GM23338 (cell line): ENCODE measurements around the gene TEX10. TPM values are rescaled to one million over a fixed set of nuclear protein-coding genes. Genes with fewer than 3 reads are reported as not detected.

Source experiments
- ATAC-seq: fragments of 200-7000 bp; cut with Tn5 transposase; 3 replicates; pipeline ENCODE4 v1.9.1; 2020
- DNase-seq: peaks from one replicate; pipeline ENCODE4 v3.0.0-alpha.2; 2015; ENCODE audit warnings: low spot score
- H2AFZ ChIP-seq: fragments of 200-600 bp; sonication (generic); 2 replicates; pipeline ENCODE4 v1.8.0; 2016; ENCODE audit warnings: antibody characterized with exemption, mild to moderate bottlenecking, moderate library complexity
- H3F3A ChIP-seq: fragments of 200-600 bp; sonication (generic); replicated peaks from 2 replicates; pipeline ENCODE4 v1.8.0; 2017; ENCODE audit warnings: antibody characterized with exemption, mixed run types, low read depth
- H3K27ac ChIP-seq: fragments of 200-600 bp; sonication (generic); 2 replicates; pipeline ENCODE4 v1.6.1; 2016; ENCODE audit warnings: low read depth
- H3K27me3 ChIP-seq: fragments of 200-600 bp; sonication (generic); 2 replicates; pipeline ENCODE4 v1.8.0; 2016; ENCODE audit warnings: mild to moderate bottlenecking, mixed run types, moderate library complexity; ENCODE audit not compliant: insufficient read depth
- H3K36me3 ChIP-seq: fragments of 200-600 bp; sonication (generic); 2 replicates; pipeline ENCODE4 v1.8.0; 2016; ENCODE audit warnings: mild to moderate bottlenecking; ENCODE audit not compliant: insufficient read depth
- H3K4me1 ChIP-seq: fragments of 200-600 bp; sonication (generic); 2 replicates; pipeline ENCODE4 v1.8.0; 2016; ENCODE audit warnings: mild to moderate bottlenecking, moderate library complexity; ENCODE audit not compliant: insufficient read depth
- H3K4me2 ChIP-seq: fragments of 200-600 bp; sonication (generic); 2 replicates; pipeline ENCODE4 v1.7.1; 2017; ENCODE audit warnings: mixed run types
- H3K4me3 ChIP-seq: fragments of 200-600 bp; sonication (generic); 2 replicates; pipeline ENCODE4 v1.6.1; 2016; ENCODE audit warnings: mixed run types
- H3K79me2 ChIP-seq: fragments of 200-600 bp; sonication (generic); replicated peaks from 2 replicates; pipeline ENCODE4 v1.8.0; 2017; ENCODE audit warnings: mild to moderate bottlenecking; ENCODE audit not compliant: insufficient read depth
- H3K9me2 ChIP-seq: fragments of 200-600 bp; sonication (generic); 2 replicates; pipeline ENCODE4 v1.8.0; 2017; ENCODE audit not compliant: insufficient read depth
- H4K20me1 ChIP-seq: fragments of 200-600 bp; sonication (generic); replicated peaks from 2 replicates; pipeline ENCODE4 v1.8.0; 2017; ENCODE audit warnings: mild to moderate bottlenecking; ENCODE audit not compliant: insufficient read depth
- H3K27ac Mint-ChIP-seq: 2 replicates; pipeline ENCODE4 v1.8.0; 2020; ENCODE audit warnings: inconsistent platforms, mild to moderate bottlenecking, moderate library complexity, mixed read lengths
- H3K27me3 Mint-ChIP-seq: 3 replicates; pipeline ENCODE4 v1.8.0; 2022; ENCODE audit warnings: low read depth, mild to moderate bottlenecking, moderate library complexity, mixed read lengths, inconsistent platforms; ENCODE audit not compliant: insufficient read depth, poor library complexity
- H3K36me3 Mint-ChIP-seq: 3 replicates; pipeline ENCODE4 v1.8.0; 2021; ENCODE audit warnings: low read depth, mild to moderate bottlenecking, inconsistent platforms, moderate library complexity, mixed read lengths
- H3K4me1 Mint-ChIP-seq: 3 replicates; pipeline ENCODE4 v1.8.0; 2020; ENCODE audit warnings: mild to moderate bottlenecking, inconsistent platforms, mixed read lengths
- H3K4me3 Mint-ChIP-seq: 3 replicates; pipeline ENCODE4 v1.8.0; 2021; ENCODE audit warnings: moderate library complexity, mild to moderate bottlenecking, inconsistent platforms, mixed read lengths
- H3K9me3 Mint-ChIP-seq: 3 replicates; pipeline ENCODE4 v1.8.0; 2020; ENCODE audit warnings: moderate library complexity, mild to moderate bottlenecking, inconsistent platforms, mixed read lengths
- CREB1 ChIP-seq: fragments of 250-450 bp; sonication (Bioruptor Pico); IDR thresholded peaks from 2 replicates; pipeline ENCODE4 v1.5.0; 2020; ENCODE audit warnings: low read depth, mild to moderate bottlenecking, moderate library complexity
- CTCF ChIP-seq, 2 experiments: fragments of 200-600 bp in 1 of 2; sonication (generic) in 1 of 2; conservative IDR thresholded peaks; 2 replicates each; pipeline versions ENCODE4 v1.5.1 to v1.6.1; 2016 to 2017; ENCODE audit warnings: antibody characterized with exemption in 2 of 2, low read depth in 2 of 2, mild to moderate bottlenecking in 2 of 2, moderate library complexity in 1 of 2
- ETS1 ChIP-seq: IDR thresholded peaks from 2 replicates; pipeline ENCODE4 v1.6.1; 2016; ENCODE audit warnings: antibody characterized with exemption
- EZH2 ChIP-seq: fragments of 200-600 bp; sonication (generic); IDR thresholded peaks from one replicate; pipeline ENCODE4 v1.8.0; 2017; ENCODE audit warnings: antibody characterized with exemption, mild to moderate bottlenecking, low read depth; ENCODE audit not compliant: unreplicated experiment
- EZH2phosphoT487 ChIP-seq: fragments of 200-600 bp; sonication (generic); IDR thresholded peaks from one replicate; pipeline ENCODE4 v1.8.1; 2018; ENCODE audit warnings: antibody characterized with exemption; ENCODE audit not compliant: unreplicated experiment
- JUNB ChIP-seq: IDR thresholded peaks from one replicate; pipeline ENCODE4 v1.6.1; 2016; ENCODE audit warnings: antibody characterized with exemption; ENCODE audit not compliant: unreplicated experiment
- NANOG ChIP-seq: IDR thresholded peaks from 2 replicates; pipeline ENCODE4 v1.6.1; 2016; ENCODE audit warnings: antibody characterized with exemption, borderline replicate concordance
- REST ChIP-seq: IDR thresholded peaks from one replicate; pipeline ENCODE4 v1.6.1; 2018; ENCODE audit warnings: antibody characterized with exemption; ENCODE audit not compliant: unreplicated experiment
- ZNF331 ChIP-seq: fragments of 250-450 bp; sonication (Bioruptor Pico); IDR thresholded peaks from 2 replicates; pipeline ENCODE4 v1.5.0; 2020; ENCODE audit warnings: low read depth, mild to moderate bottlenecking, moderate library complexity
- polyA plus RNA-seq: library from polyadenylated mRNA; unstranded; fragments of >200 nt; fragmentation: Nextera tagmentation; extraction: Ambion mirVana; gene quantifications from 2 replicates; pipeline ENCODE4 v1.2.1, GENCODE V29; 2016
- total RNA-seq: library from RNA; depleted of rRNA; stranded (reverse); fragments of >200 nt; shearing (Covaris generic); gene quantifications from 2 replicates; pipeline ENCODE4 v1.2.3, GENCODE V29; 2014
- TF ChIP-seq, protein P1 (sequence below): fragments of 250-450 bp; sonication (Bioruptor Pico); IDR thresholded peaks from 2 replicates; pipeline ENCODE4 v1.5.0; 2020; ENCODE audit warnings: mild to moderate bottlenecking, moderate library complexity

TEX10 gene
- total and polyA plus RNA-seq, 2 experiments from 2014 or later: 35.0 to 102 TPM

DNA sequence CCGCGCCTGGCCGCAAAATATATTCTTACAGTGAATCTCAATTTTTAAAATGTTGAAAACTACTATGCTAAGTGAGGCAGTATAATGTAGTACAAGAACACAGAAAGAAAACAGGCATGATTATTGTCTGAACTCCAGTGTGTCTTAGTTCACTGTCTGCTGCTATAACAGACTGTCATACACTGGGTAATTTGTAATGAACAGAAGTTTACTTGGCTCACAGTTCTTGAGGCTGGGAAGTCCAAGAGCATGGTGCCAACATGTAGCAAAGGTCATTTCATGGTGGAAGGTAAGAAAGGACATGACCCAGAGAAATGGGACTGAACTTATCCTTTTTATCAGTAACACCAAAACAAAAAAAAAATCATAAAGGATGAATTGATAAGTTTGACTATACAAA lies 19.9 kb upstream of the TEX10 start (continued):
- TF ChIP-seq, protein P1, sequence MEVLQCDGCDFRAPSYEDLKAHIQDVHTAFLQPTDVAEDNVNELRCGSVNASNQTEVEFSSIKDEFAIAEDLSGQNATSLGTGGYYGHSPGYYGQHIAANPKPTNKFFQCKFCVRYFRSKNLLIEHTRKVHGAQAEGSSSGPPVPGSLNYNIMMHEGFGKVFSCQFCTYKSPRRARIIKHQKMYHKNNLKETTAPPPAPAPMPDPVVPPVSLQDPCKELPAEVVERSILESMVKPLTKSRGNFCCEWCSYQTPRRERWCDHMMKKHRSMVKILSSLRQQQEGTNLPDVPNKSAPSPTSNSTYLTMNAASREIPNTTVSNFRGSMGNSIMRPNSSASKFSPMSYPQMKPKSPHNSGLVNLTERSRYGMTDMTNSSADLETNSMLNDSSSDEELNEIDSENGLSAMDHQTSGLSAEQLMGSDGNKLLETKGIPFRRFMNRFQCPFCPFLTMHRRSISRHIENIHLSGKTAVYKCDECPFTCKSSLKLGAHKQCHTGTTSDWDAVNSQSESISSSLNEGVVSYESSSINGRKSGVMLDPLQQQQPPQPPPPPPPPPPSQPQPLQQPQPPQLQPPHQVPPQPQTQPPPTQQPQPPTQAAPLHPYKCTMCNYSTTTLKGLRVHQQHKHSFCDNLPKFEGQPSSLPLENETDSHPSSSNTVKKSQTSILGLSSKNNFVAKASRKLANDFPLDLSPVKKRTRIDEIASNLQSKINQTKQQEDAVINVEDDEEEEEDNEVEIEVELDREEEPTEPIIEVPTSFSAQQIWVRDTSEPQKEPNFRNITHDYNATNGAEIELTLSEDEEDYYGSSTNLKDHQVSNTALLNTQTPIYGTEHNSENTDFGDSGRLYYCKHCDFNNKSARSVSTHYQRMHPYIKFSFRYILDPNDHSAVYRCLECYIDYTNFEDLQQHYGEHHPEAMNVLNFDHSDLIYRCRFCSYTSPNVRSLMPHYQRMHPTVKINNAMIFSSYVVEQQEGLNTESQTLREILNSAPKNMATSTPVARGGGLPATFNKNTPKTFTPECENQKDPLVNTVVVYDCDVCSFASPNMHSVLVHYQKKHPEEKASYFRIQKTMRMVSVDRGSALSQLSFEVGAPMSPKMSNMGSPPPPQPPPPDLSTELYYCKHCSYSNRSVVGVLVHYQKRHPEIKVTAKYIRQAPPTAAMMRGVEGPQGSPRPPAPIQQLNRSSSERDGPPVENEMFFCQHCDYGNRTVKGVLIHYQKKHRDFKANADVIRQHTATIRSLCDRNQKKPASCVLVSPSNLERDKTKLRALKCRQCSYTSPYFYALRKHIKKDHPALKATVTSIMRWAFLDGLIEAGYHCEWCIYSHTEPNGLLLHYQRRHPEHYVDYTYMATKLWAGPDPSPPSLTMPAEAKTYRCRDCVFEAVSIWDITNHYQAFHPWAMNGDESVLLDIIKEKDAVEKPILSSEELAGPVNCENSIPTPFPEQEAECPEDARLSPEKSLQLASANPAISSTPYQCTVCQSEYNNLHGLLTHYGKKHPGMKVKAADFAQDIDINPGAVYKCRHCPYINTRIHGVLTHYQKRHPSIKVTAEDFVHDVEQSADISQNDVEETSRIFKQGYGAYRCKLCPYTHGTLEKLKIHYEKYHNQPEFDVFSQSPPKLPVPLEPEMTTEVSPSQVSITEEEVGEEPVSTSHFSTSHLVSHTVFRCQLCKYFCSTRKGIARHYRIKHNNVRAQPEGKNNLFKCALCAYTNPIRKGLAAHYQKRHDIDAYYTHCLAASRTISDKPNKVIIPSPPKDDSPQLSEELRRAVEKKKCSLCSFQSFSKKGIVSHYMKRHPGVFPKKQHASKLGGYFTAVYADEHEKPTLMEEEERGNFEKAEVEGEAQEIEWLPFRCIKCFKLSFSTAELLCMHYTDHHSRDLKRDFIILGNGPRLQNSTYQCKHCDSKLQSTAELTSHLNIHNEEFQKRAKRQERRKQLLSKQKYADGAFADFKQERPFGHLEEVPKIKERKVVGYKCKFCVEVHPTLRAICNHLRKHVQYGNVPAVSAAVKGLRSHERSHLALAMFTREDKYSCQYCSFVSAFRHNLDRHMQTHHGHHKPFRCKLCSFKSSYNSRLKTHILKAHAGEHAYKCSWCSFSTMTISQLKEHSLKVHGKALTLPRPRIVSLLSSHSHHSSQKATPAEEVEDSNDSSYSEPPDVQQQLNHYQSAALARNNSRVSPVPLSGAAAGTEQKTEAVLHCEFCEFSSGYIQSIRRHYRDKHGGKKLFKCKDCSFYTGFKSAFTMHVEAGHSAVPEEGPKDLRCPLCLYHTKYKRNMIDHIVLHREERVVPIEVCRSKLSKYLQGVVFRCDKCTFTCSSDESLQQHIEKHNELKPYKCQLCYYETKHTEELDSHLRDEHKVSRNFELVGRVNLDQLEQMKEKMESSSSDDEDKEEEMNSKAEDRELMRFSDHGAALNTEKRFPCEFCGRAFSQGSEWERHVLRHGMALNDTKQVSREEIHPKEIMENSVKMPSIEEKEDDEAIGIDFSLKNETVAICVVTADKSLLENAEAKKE (CRISPR knock-in tag): no peak
- no peak for TF ChIP-seq CREB1 (CRISPR knock-in tag)
- TF ChIP-seq EZH2phosphoT487: no peak
- TF ChIP-seq JUNB: no peak

GRCh38 chr9:100370064-100370723 lies 17.5 kb upstream of the TEX10 start:
- no peak for ATAC-seq
- H3K36me3 Mint-ChIP-seq: peaks cover 80% of the 10 kb centered on the region
- H3K4me3 Mint-ChIP-seq: no peak overlapping the region

More at GRCh38 chr9:100370064-100370723, 17.5 kb upstream of the TEX10 start:
- H3K4me1 ChIP-seq: no peaks in the 10 kb centered on the region
- DNase-seq: no peak
- no peak overlapping the region for H3K4me2 ChIP-seq
- H2AFZ ChIP-seq: no peak overlapping the region
- H3K4me1 Mint-ChIP-seq: peaks cover 4% of the 10 kb centered on the region; the same call in 1 of the 3 replicates
- peaks cover 4% of the 10 kb centered on the region for H3K27me3 Mint-ChIP-seq
- H3K27me3 ChIP-seq: no peaks in the 10 kb centered on the region
- no peaks in the 10 kb centered on the region for H4K20me1 ChIP-seq
- no peak overlapping the region for H3K4me3 ChIP-seq
- no peak for TF ChIP-seq NANOG
- no peak for TF ChIP-seq REST
- no peak for TF ChIP-seq JUNB
- TF ChIP-seq ETS1: no peak
- no peak for TF ChIP-seq ZNF331 (CRISPR knock-in tag)
- TF ChIP-seq EZH2: no peak
- TF ChIP-seq CTCF (conservative IDR thresholded peaks at IDR 0.05; ENCODE audit: low read depth in 2 of 2): peak in 1 of 2 experiments; percentile 27; a peak in 2 of 4 replicates
- H3K27ac ChIP-seq: no peak overlapping the region
- H3F3A ChIP-seq: no peaks in the 10 kb centered on the region
- peaks cover 12% of the 10 kb centered on the region; the same call in 1 of the 2 replicates for H3K36me3 ChIP-seq
- no peaks in the 10 kb centered on the region for H3K9me2 ChIP-seq
- peaks cover 65% of the 10 kb centered on the region for H3K9me3 Mint-ChIP-seq
- 0 out of 2 replicates have a peak, but pooled peaks cover 5% of the 10 kb centered on the region for H3K79me2 ChIP-seq
- no peak overlapping the region for H3K27ac Mint-ChIP-seq
